PC-9 (cell line): ENCODE measurements around the gene CCDC92.

Experiments
- CTCF ChIP-seq: fragments of 200-600 bp; sonication (generic); conservative IDR thresholded peaks from 2 replicates; pipeline ENCODE4 v1.6.1; 2017; ENCODE audit warnings: mixed run types, antibody characterized with exemption, mild to moderate bottlenecking, moderate library complexity
- EZH2 ChIP-seq: fragments of 200-600 bp; sonication (generic); IDR thresholded peaks from 2 replicates; pipeline ENCODE4 v1.8.0; 2017; ENCODE audit warnings: antibody characterized with exemption, low read depth

- TF ChIP-seq CTCF (no peak), EZH2 (no peak)
These were observed 12.3 kb upstream of the CCDC92 start for GRCh38 chr12:123984903-123985302.
